ENCODE data around the gene CYRIA. TPM values are rescaled to one million over a fixed set of nuclear protein-coding genes. Genes with fewer than 3 reads are reported as not detected.
A peak's percentile ranks its signal among the peaks of the same experiment; 100 is the strongest.

CYRIA gene
- total RNA-seq, 1 donor from 2014 or later = 33.7 TPM

GRCh38 chr2:16649353-16650286, 16.0 kb downstream of the CYRIA start:
- DNase-seq = no peak

- no peak for DNase-seq
These were observed 17.5 kb downstream of the CYRIA start for GRCh38 chr2:16647992-16648617.

GRCh38 chr2:16645775-16646559, 19.7 kb downstream of the CYRIA start:
- DNase-seq = no peak

GRCh38 chr2:16645088-16645487, 20.5 kb downstream of the CYRIA start:
- no peak for DNase-seq

GRCh38 chr2:16644221-16644925, 21.3 kb downstream of the CYRIA start:
- no peak for DNase-seq

- DNase-seq = peak; percentile 83
These were observed 22.5 kb downstream of the CYRIA start for GRCh38 chr2:16643099-16643498.

GRCh38 chr2:16642088-16642487, 23.5 kb downstream of the CYRIA start:
- no peak for DNase-seq

GRCh38 chr2:16641509-16641908, 24.1 kb downstream of the CYRIA start:
- no peak for DNase-seq

- no peak for DNase-seq
These were observed 24.8 kb downstream of the CYRIA start for GRCh38 chr2:16640867-16641266.

GRCh38 chr2:16640001-16640700, 25.5 kb downstream of the CYRIA start:
- no peak for DNase-seq

- DNase-seq = no peak
These were observed 26.2 kb downstream of the CYRIA start for GRCh38 chr2:16639431-16639830.

GRCh38 chr2:16638946-16639345, 26.7 kb downstream of the CYRIA start:
- DNase-seq = no peak

GRCh38 chr2:16637304-16637703, 28.3 kb downstream of the CYRIA start:
- no peak for DNase-seq

GRCh38 chr2:16635791-16636699, 29.6 kb downstream of the CYRIA start:
- DNase-seq = no peak

- peak; percentile 79 for DNase-seq
These were observed 31.8 kb downstream of the CYRIA start for GRCh38 chr2:16633621-16634430.

- DNase-seq = no peak
These were observed 33.0 kb downstream of the CYRIA start for GRCh38 chr2:16632598-16632997.

- no peak for DNase-seq
These were observed 35.2 kb downstream of the CYRIA start for GRCh38 chr2:16630463-16630862.

GRCh38 chr2:16629770-16630169, 35.9 kb downstream of the CYRIA start:
- DNase-seq = no peak

- DNase-seq = no peak
These were observed 36.6 kb downstream of the CYRIA start for GRCh38 chr2:16629044-16629443.

GRCh38 chr2:16628314-16628713, 37.3 kb downstream of the CYRIA start:
- DNase-seq = no peak
